MCF 10A (cell line): Measurements from ENCODE around the gene KNG1. TPM values are rescaled to one million over a fixed set of nuclear protein-coding genes. Genes with fewer than 3 reads are reported as not detected.
A peak's percentile ranks its signal among the peaks of the same experiment; 100 is the strongest.

Source experiments
- BruUV-seq: library from RNA; stranded (reverse); fragments of 400-500 nt; replicated peaks from 2 replicates; lab custom pipeline; 2021; lab: Mats Ljungman, UMichigan
- CTCF ChIA-PET: fragments of 300-600 bp; sonication (Branson Sonifier 250); formaldehyde crosslinking; extraction: SDS; loops from one replicate; lab custom pipeline; 2021; ENCODE audit warnings: antibody characterized with exemption, inconsistent platforms; lab: Yijun Ruan, JAX
- POLR2A ChIA-PET: fragments of 300-600, 350-650 bp; sonication (Branson Sonifier 250); formaldehyde crosslinking; extraction: SDS; loops from one replicate; lab custom pipeline; 2020; ENCODE audit warnings: antibody characterized with exemption, inconsistent platforms; lab: Yijun Ruan, JAX
- DNase-seq: peaks from one replicate; pipeline ENCODE4 v3.0.0-alpha.2; 2018; ENCODE audit not compliant: unreplicated experiment
- H3K27ac Mint-ChIP-seq: one replicate; pipeline ENCODE4 v1.8.0; 2022; ENCODE audit warnings: mild to moderate bottlenecking, low read depth, mixed read lengths; ENCODE audit not compliant: unreplicated experiment
- H3K27me3 Mint-ChIP-seq: one replicate; pipeline ENCODE4 v1.8.0; 2022; ENCODE audit warnings: mixed read lengths; ENCODE audit not compliant: insufficient read depth, unreplicated experiment
- H3K36me3 Mint-ChIP-seq: one replicate; pipeline ENCODE4 v1.8.0; 2022; ENCODE audit warnings: mild to moderate bottlenecking, moderate library complexity, mixed read lengths; ENCODE audit not compliant: insufficient read depth, unreplicated experiment
- H3K4me1 Mint-ChIP-seq: one replicate; pipeline ENCODE4 v1.8.0; 2022; ENCODE audit warnings: mixed read lengths; ENCODE audit not compliant: insufficient read depth, unreplicated experiment
- H3K4me3 Mint-ChIP-seq: one replicate; pipeline ENCODE4 v1.8.0; 2022; ENCODE audit warnings: mild to moderate bottlenecking, moderate library complexity, mixed read lengths; ENCODE audit not compliant: unreplicated experiment
- H3K9me3 Mint-ChIP-seq: one replicate; pipeline ENCODE4 v1.8.0; 2022; ENCODE audit warnings: mixed read lengths; ENCODE audit not compliant: unreplicated experiment
- intact Hi-C: fragments of 100-400 bp; cut with micrococcal nuclease; formaldehyde crosslinking; loops from 2 replicates; pipeline ENCODE4 v1.14.1; 2022
- total RNA-seq: library from RNA; stranded (reverse); gene quantifications from 2 replicates; pipeline ENCODE4 v1.2.3, GENCODE V29; 2022
- TF ChIP-seq, protein P1 (sequence below): fragments of 200-600 bp; IDR thresholded peaks from one replicate; pipeline ENCODE4 v1.8.0; 2022; ENCODE audit warnings: antibody characterized with exemption, mild to moderate bottlenecking; ENCODE audit not compliant: unreplicated experiment

Gene KNG1
- total RNA-seq, 1 experiment from 2014 or later: not detected

GRCh38 chr3:186722457-186722856 lies 5.3 kb downstream of the KNG1 start:
- H3K9me3 Mint-ChIP-seq: no peaks in the 10 kb centered on the region
- intact Hi-C loops: loop anchor here (1.0 kb wide), 1 partner anchor 99 kb away; no protein-coding TSS in a partner anchor
- CTCF ChIA-PET: no interaction called here
- no peak overlapping the region for H3K4me3 Mint-ChIP-seq
- DNase-seq: peak; percentile 16
- H3K27ac Mint-ChIP-seq: no peak overlapping the region
- no peaks in the 10 kb centered on the region for H3K36me3 Mint-ChIP-seq
- H3K4me1 Mint-ChIP-seq: no peaks in the 10 kb centered on the region
- no peaks in the 10 kb centered on the region for H3K27me3 Mint-ChIP-seq
- no TSS peak for BruUV-seq
- TF ChIP-seq, protein P1, sequence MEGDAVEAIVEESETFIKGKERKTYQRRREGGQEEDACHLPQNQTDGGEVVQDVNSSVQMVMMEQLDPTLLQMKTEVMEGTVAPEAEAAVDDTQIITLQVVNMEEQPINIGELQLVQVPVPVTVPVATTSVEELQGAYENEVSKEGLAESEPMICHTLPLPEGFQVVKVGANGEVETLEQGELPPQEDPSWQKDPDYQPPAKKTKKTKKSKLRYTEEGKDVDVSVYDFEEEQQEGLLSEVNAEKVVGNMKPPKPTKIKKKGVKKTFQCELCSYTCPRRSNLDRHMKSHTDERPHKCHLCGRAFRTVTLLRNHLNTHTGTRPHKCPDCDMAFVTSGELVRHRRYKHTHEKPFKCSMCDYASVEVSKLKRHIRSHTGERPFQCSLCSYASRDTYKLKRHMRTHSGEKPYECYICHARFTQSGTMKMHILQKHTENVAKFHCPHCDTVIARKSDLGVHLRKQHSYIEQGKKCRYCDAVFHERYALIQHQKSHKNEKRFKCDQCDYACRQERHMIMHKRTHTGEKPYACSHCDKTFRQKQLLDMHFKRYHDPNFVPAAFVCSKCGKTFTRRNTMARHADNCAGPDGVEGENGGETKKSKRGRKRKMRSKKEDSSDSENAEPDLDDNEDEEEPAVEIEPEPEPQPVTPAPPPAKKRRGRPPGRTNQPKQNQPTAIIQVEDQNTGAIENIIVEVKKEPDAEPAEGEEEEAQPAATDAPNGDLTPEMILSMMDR: no peak
- POLR2A ChIA-PET: interaction anchor here (0.8 kb wide), 1 partner anchor 93 kb away, joined by 3 read pairs; no protein-coding TSS in a partner anchor

GRCh38 chr3:186724911-186725310 lies 7.8 kb downstream of the KNG1 start:
- H3K4me3 Mint-ChIP-seq: no peak overlapping the region
- BruUV-seq: no TSS peak
- no peaks in the 10 kb centered on the region for H3K27me3 Mint-ChIP-seq
- DNase-seq: no peak
- H3K9me3 Mint-ChIP-seq: no peaks in the 10 kb centered on the region
- ChIA-PET POLR2A (interaction anchor here (0.6 to 0.9 kb wide), 2 partner anchors 8 to 28 kb away, joined by 3 read pairs; partner anchors contain the start of gene KNG1), CTCF (no interaction called here)
- H3K36me3 Mint-ChIP-seq: no peaks in the 10 kb centered on the region
- intact Hi-C loops: no loop called here
- TF ChIP-seq, protein P1: no peak
- H3K4me1 Mint-ChIP-seq: no peaks in the 10 kb centered on the region
- no peak overlapping the region for H3K27ac Mint-ChIP-seq

DNA sequence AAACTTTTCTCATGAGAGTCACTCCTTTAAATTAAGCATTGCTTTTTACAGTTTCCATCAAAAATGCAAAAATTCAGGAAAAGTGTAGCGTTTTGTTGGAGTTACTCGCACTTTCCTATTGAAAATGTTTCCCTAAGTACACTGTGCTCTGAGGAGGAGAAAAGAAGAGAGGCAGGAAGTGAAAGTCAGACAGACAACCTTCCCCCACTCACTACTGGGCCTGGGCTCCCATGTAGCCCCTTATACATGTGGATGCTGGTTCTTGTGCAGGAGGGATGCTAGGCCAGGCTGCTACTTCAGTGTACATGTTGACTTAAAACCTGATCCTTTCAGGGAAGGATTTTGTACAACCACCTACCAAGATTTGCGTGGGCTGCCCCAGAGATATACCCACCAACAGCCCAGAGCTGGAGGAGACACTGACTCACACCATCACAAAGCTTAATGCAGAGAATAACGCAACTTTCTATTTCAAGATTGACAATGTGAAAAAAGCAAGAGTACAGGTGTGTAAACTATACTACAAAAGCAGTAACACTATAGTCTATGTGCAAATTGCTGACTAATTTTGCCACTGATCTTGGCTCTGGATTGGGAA lies 15.1 kb downstream of the KNG1 start:
- intact Hi-C loops: no loop called here
- no peak for DNase-seq
- no peaks in the 10 kb centered on the region for H3K9me3 Mint-ChIP-seq
- TF ChIP-seq, protein P1: no peak
- no peak overlapping the region for H3K27ac Mint-ChIP-seq
- H3K4me1 Mint-ChIP-seq: no peaks in the 10 kb centered on the region
- H3K36me3 Mint-ChIP-seq: no peaks in the 10 kb centered on the region
- BruUV-seq: no TSS peak
- no peaks in the 10 kb centered on the region for H3K27me3 Mint-ChIP-seq
- ChIA-PET POLR2A (no interaction called here), CTCF (no interaction called here)
- H3K4me3 Mint-ChIP-seq: no peak overlapping the region

- Mint-ChIP-seq H3K36me3 (peaks cover 4% of the 10 kb centered on the region), H3K9me3 (peaks cover 7% of the 10 kb centered on the region), H3K27me3 (no peaks in the 10 kb centered on the region), H3K4me3 (no peak overlapping the region), H3K4me1 (peaks cover 7% of the 10 kb centered on the region), H3K27ac (no peak overlapping the region)
- DNase-seq: no peak
- TF ChIP-seq, protein P1: no peak
- CTCF ChIA-PET: no interaction called here
- no TSS peak for BruUV-seq
- intact Hi-C loops: no loop called here
- POLR2A ChIA-PET: interaction anchor here (0.8 kb wide), 1 partner anchor 126 kb away, joined by 4 read pairs; no protein-coding TSS in a partner anchor
Observed at GRCh38 chr3:186742618-186743380, 25.6 kb downstream of the KNG1 start.
